Colonic mucosa (tissue), 4 donors: Measurements from ENCODE around the gene RAB3GAP2. TPM values are rescaled to one million over a fixed set of nuclear protein-coding genes. Genes with fewer than 3 reads are reported as not detected.

Experiments used
- DNase-seq: peaks from one replicate; pipeline ENCODE4 v3.0.0-alpha.2; 2020
- H3K27ac ChIP-seq: fragments of 200-600 bp; one replicate; pipeline ENCODE4 v1.8.0; 2021
- H3K27me3 ChIP-seq: fragments of 200-600 bp; one replicate; pipeline ENCODE4 v1.8.0; 2021
- H3K36me3 ChIP-seq: fragments of 200-600 bp; one replicate; pipeline ENCODE4 v1.8.0; 2021
- H3K4me1 ChIP-seq: fragments of 200-600 bp; one replicate; pipeline ENCODE4 v1.8.0; 2021; ENCODE audit warnings: mild to moderate bottlenecking
- H3K4me3 ChIP-seq: fragments of 200-600 bp; one replicate; pipeline ENCODE4 v1.8.0; 2021
- H3K9ac ChIP-seq, 2 donors: one replicate each; pipeline ENCODE4 v1.7.0; 2013; ENCODE audit warnings: control low read depth in 2 of 2, low read depth in 2 of 2, low read length in 2 of 2
- H3K9me3 ChIP-seq: fragments of 200-600 bp; one replicate; pipeline ENCODE4 v1.8.0; 2021
- intact Hi-C: fragments of 100-400 bp; cut with DNase I; formaldehyde crosslinking; loops from one replicate; pipeline ENCODE4 v1.14.1; 2022
- total RNA-seq, 2 donors: library from RNA; stranded (reverse); fragmentation: NEBNext Ultra II Directional in 1 of 2; extraction: Animal tissue kit (Norgen Biotek cat#: 25700) in 1 of 2; gene quantifications; one replicate each; pipeline ENCODE4 v1.2.1, GENCODE V29; 2021
- TF ChIP-seq, protein P1 (sequence below): fragments of 200-600 bp; IDR thresholded peaks from one replicate; pipeline ENCODE4 v1.8.0; 2022; ENCODE audit warnings: antibody characterized with exemption, mild to moderate bottlenecking
- donor health status: healthy.
- donor health status: DM: no; HTN: no; CAD: no.
- donor health status: DM: no; HTN: no; CAD: no.

Gene RAB3GAP2
- total RNA-seq, 2 donors from 2014 or later, result 33.2 to 34.2 TPM

GRCh38 chr1:220298470-220299205 is 26.4 kb upstream of the RAB3GAP2 start:
- TF ChIP-seq, protein P1, sequence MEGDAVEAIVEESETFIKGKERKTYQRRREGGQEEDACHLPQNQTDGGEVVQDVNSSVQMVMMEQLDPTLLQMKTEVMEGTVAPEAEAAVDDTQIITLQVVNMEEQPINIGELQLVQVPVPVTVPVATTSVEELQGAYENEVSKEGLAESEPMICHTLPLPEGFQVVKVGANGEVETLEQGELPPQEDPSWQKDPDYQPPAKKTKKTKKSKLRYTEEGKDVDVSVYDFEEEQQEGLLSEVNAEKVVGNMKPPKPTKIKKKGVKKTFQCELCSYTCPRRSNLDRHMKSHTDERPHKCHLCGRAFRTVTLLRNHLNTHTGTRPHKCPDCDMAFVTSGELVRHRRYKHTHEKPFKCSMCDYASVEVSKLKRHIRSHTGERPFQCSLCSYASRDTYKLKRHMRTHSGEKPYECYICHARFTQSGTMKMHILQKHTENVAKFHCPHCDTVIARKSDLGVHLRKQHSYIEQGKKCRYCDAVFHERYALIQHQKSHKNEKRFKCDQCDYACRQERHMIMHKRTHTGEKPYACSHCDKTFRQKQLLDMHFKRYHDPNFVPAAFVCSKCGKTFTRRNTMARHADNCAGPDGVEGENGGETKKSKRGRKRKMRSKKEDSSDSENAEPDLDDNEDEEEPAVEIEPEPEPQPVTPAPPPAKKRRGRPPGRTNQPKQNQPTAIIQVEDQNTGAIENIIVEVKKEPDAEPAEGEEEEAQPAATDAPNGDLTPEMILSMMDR, result no peak
- intact Hi-C loops, result loop anchor here (10.0 kb wide), 1 partner anchor 486 kb away; the partner anchor contains the start of gene MTARC1

DNA sequence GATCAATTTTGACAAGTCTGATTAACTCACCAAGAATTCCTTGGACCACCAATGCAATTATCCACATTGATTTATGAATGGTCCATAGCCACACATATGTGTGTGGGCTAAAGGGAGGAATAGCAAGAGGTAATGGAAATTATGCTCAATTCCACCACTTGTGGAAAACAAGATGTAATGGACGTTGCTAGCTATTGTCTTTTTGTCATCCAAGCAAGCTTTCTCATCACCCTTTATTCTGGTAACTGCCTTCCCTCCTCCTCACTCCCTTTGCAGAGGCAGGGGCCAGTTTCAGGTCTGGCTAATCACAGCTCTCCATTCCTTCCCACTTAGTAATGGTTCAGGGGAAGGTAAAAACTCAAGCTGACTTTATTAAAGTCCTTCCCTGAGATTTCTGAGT is 24.7 kb upstream of the RAB3GAP2 start:
- Histone ChIP-seq H3K9me3 (no peaks in the 10 kb centered on the region), H3K36me3 (no peaks in the 10 kb centered on the region), H3K9ac (no peak overlapping the region), H3K27me3 (no peaks in the 10 kb centered on the region), H3K27ac (no peak overlapping the region), H3K4me3 (no peak overlapping the region), H3K4me1 (no peaks in the 10 kb centered on the region)
- intact Hi-C loops, result loop anchor here (10.0 kb wide), 1 partner anchor 488 kb away; the partner anchor contains the start of gene MTARC1
- TF ChIP-seq, protein P1, result no peak
- DNase-seq, result no peak

More at GRCh38 chr1:220298470-220299205, 26.4 kb upstream of the RAB3GAP2 start:
- H3K9ac ChIP-seq, result no peak overlapping the region
- no peak overlapping the region for H3K27ac ChIP-seq
- no peak for DNase-seq
- H3K9me3 ChIP-seq, result no peaks in the 10 kb centered on the region
- no peaks in the 10 kb centered on the region for H3K27me3 ChIP-seq
- H3K4me3 ChIP-seq, result no peak overlapping the region
- no peaks in the 10 kb centered on the region for H3K36me3 ChIP-seq
- H3K4me1 ChIP-seq, result no peaks in the 10 kb centered on the region

- intact Hi-C loops, result loop anchor here (10.0 kb wide), 1 partner anchor 490 kb away; the partner anchor contains the start of gene MTARC1
- TF ChIP-seq, protein P1, result no peak
- no peaks in the 10 kb centered on the region for H3K4me1 ChIP-seq
- H3K9me3 ChIP-seq, result no peaks in the 10 kb centered on the region
- no peak overlapping the region for H3K4me3 ChIP-seq
- no peak overlapping the region for H3K27ac ChIP-seq
- no peak for DNase-seq
- H3K27me3 ChIP-seq, result no peaks in the 10 kb centered on the region
- no peaks in the 10 kb centered on the region for H3K36me3 ChIP-seq
- H3K9ac ChIP-seq, result no peak overlapping the region
Measured at GRCh38 chr1:220294846-220295301, 22.6 kb upstream of the RAB3GAP2 start.

- Histone ChIP-seq H3K4me1 (no peaks in the 10 kb centered on the region), H3K27me3 (no peaks in the 10 kb centered on the region), H3K9me3 (no peaks in the 10 kb centered on the region), H3K4me3 (no peak overlapping the region), H3K9ac (no peak overlapping the region), H3K36me3 (no peaks in the 10 kb centered on the region), H3K27ac (no peak overlapping the region)
- TF ChIP-seq, protein P1, result no peak
- intact Hi-C loops, result loop anchor here (10.0 kb wide), 1 partner anchor 493 kb away; the partner anchor contains the start of gene MTARC1
- no peak for DNase-seq
Measured at GRCh38 chr1:220291580-220291979, 19.3 kb upstream of the RAB3GAP2 start.

GRCh38 chr1:220290140-220290761 is 18.0 kb upstream of the RAB3GAP2 start:
- Histone ChIP-seq H3K36me3 (no peaks in the 10 kb centered on the region), H3K4me1 (no peaks in the 10 kb centered on the region), H3K9me3 (no peaks in the 10 kb centered on the region), H3K27me3 (no peaks in the 10 kb centered on the region), H3K9ac (no peak overlapping the region), H3K4me3 (no peak overlapping the region), H3K27ac (no peak overlapping the region)
- no peak for DNase-seq
- TF ChIP-seq, protein P1, result no peak
- intact Hi-C loops, result loop anchor here (10.0 kb wide), 1 partner anchor 495 kb away; the partner anchor contains the start of gene MTARC1
